BLaER1 treated with 17β-estradiol and CSF1 and Interleukin-3, amounts not matched to agents 10 nM and 100 nM (cell line): Measurements from ENCODE around the gene TBL1XR1.

Experiments used
- H3K27ac ChIP-seq, 11 experiments: shearing (Covaris generic); formaldehyde crosslinking; 2 replicates each; pipeline ENCODE4 v1.8.1; 2022
- H3K27me3 ChIP-seq, 11 experiments: shearing (Covaris generic); formaldehyde crosslinking; 2 replicates each; pipeline ENCODE4 v1.8.1; 2022
- H3K36me3 ChIP-seq, 11 experiments: shearing (Covaris generic); formaldehyde crosslinking; 2 replicates each; pipeline ENCODE4 v1.8.1; 2022
- H3K4me1 ChIP-seq, 10 experiments: shearing (Covaris generic); formaldehyde crosslinking; 2 replicates each; pipeline ENCODE4 v1.8.1; 2022
- H3K4me2 ChIP-seq, 11 experiments: shearing (Covaris generic); formaldehyde crosslinking; 2 replicates each; pipeline ENCODE4 v1.8.1; 2022
- H3K4me3 ChIP-seq, 10 experiments: shearing (Covaris generic); formaldehyde crosslinking; 2 replicates each; pipeline ENCODE4 v1.8.1; 2022
- H3K9ac ChIP-seq, 11 experiments: shearing (Covaris generic); formaldehyde crosslinking; 2 replicates each; pipeline ENCODE4 v1.8.1; 2022
- H3K9me3 ChIP-seq, 11 experiments: shearing (Covaris generic); formaldehyde crosslinking; replicated peaks in 1 of 11; 2 replicates each; pipeline ENCODE4 v1.8.1; 2022
- H4K20me1 ChIP-seq, 11 experiments: shearing (Covaris generic); formaldehyde crosslinking; 2 replicates each; pipeline ENCODE4 v1.8.1; 2022
- Cebpa-rat ChIP-seq, 11 experiments: shearing (Covaris generic); IDR thresholded peaks; 2 replicates each; pipeline ENCODE4 v1.8.1; 2022

Gene TBL1XR1

GRCh38 chr3:177201700-177202397, 4.6 kb upstream of the TBL1XR1 start:
- H3K9ac ChIP-seq = peak overlapping the region; percentile 3 to 67 (median 60); a peak in 16 of 22 replicates
- H3K4me1 ChIP-seq = peaks cover 46 to 57% (median 50%) of the 10 kb centered on the region in 10 experiments
- H3K4me3 ChIP-seq = no peak overlapping the region
- peaks cover 12 to 35% (median 26%) of the 10 kb centered on the region in 11 experiments for H3K9me3 ChIP-seq
- H3K27me3 ChIP-seq = no peaks in the 10 kb centered on the region
- H3K36me3 ChIP-seq = peaks cover 0 to 9% (median 0%) of the 10 kb centered on the region in 11 experiments; a peak in 4 of 22 replicates
- peak in 9 of 11 experiments; percentile 54 to 97 (median 86); a peak in 14 of 22 replicates for TF ChIP-seq Cebpa-rat (IDR thresholded peaks at IDR 0.05)
- H4K20me1 ChIP-seq = no peaks in the 10 kb centered on the region
- H3K4me2 ChIP-seq = peak overlapping the region; percentile 41 to 92 (median 63)
- peak overlapping the region; percentile 26 to 100 (median 100); a peak in 21 of 22 replicates for H3K27ac ChIP-seq

- Histone ChIP-seq H3K36me3 (peaks cover 0 to 13% (median 5%) of the 10 kb centered on the region in 11 experiments; a peak in 7 of 22 replicates), H3K4me2 (peak overlapping the region; percentile 75 to 93 (median 83)), H3K9me3 (peaks cover 10 to 19% (median 17%) of the 10 kb centered on the region in 11 experiments), H3K4me3 (peak overlapping the region in 2 of 10 experiments; percentile 87 to 90; a peak in 4 of 20 replicates), H4K20me1 (peaks cover 0 to 16% (median 7%) of the 10 kb centered on the region in 11 experiments; a peak in 9 of 22 replicates), H3K9ac (peak overlapping the region in 10 of 11 experiments; percentile 96 to 100 (median 100); a peak in 17 of 22 replicates), H3K27ac (peak overlapping the region in 10 of 11 experiments; percentile 97 to 100 (median 100); a peak in 21 of 22 replicates), H3K27me3 (no peaks in the 10 kb centered on the region), H3K4me1 (peaks cover 46 to 56% (median 50%) of the 10 kb centered on the region in 10 experiments)
- TF ChIP-seq Cebpa-rat (IDR thresholded peaks at IDR 0.05) = no peak
Measured at GRCh38 chr3:177199206-177199760, 2.0 kb upstream of the TBL1XR1 start.

DNA sequence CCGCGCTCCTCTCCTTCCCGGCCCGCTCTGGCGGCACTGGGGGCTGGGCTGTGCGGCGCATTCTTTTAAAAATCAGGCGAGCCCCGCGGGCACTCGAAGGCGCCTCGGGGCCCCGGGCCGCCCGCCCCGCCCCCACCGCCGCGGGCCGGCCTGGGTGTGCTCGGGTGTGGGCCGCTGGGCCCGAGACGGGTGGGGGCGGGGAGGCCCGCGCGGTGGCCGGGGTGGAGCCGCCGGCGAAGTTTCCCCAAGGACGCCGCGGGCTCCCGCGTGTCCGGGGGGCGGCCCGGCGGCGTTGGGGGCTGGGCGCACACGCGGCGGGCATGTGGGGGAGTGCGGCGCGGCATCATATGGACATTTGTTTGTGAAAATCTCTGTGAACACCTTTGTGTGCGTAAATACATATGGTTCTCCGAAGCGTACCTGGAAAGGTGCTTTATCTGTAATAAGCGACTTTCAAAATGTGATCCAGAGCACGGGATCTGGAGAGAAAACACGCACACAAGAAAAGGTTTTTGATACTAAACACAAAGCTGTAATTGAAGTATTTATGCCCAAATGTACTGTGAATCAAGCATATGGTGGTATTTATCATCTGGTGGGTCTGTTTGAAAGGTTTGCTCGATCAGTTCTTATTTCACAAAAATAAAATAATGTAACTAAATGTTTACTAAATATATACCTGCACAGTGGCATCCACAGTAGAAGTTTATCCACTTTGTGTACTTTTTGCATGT, 612 bp upstream of the TBL1XR1 start:
- Histone ChIP-seq H3K4me2 (peak overlapping the region; percentile 75 to 93 (median 83)), H4K20me1 (peaks cover 1 to 30% (median 21%) of the 10 kb centered on the region in 11 experiments; a peak in 15 of 22 replicates), H3K9ac (peak overlapping the region; percentile 96 to 100 (median 100)), H3K4me1 (peaks cover 57 to 70% (median 63%) of the 10 kb centered on the region in 10 experiments), H3K36me3 (peaks cover 0 to 19% (median 5%) of the 10 kb centered on the region in 11 experiments; a peak in 8 of 22 replicates), H3K27me3 (no peaks in the 10 kb centered on the region), H3K9me3 (peaks cover 0 to 6% (median 3%) of the 10 kb centered on the region in 11 experiments; a peak in 19 of 22 replicates), H3K27ac (peak overlapping the region; percentile 96 to 100 (median 100)), H3K4me3 (peak overlapping the region; percentile 72 to 96 (median 87))
- no peak for TF ChIP-seq Cebpa-rat (IDR thresholded peaks at IDR 0.05)

GRCh38 chr3:177196456-177197040, 734 bp downstream of the TBL1XR1 start:
- Histone ChIP-seq H3K4me3 (peak overlapping the region; percentile 72 to 96 (median 87)), H3K36me3 (peaks cover 0 to 26% (median 12%) of the 10 kb centered on the region in 11 experiments; a peak in 8 of 22 replicates), H3K9ac (peak overlapping the region; percentile 96 to 100 (median 100)), H3K4me2 (peak overlapping the region; percentile 4 to 97 (median 90); a peak in 17 of 22 replicates), H3K4me1 (peaks cover 57 to 70% (median 63%) of the 10 kb centered on the region in 10 experiments), H3K9me3 (no peaks in the 10 kb centered on the region; a peak in 1 of 22 replicates), H4K20me1 (peaks cover 15 to 43% (median 34%) of the 10 kb centered on the region in 11 experiments; a peak in 21 of 22 replicates), H3K27ac (peak overlapping the region; percentile 96 to 100 (median 100)), H3K27me3 (no peaks in the 10 kb centered on the region)
- no peak for TF ChIP-seq Cebpa-rat (IDR thresholded peaks at IDR 0.05)

DNA sequence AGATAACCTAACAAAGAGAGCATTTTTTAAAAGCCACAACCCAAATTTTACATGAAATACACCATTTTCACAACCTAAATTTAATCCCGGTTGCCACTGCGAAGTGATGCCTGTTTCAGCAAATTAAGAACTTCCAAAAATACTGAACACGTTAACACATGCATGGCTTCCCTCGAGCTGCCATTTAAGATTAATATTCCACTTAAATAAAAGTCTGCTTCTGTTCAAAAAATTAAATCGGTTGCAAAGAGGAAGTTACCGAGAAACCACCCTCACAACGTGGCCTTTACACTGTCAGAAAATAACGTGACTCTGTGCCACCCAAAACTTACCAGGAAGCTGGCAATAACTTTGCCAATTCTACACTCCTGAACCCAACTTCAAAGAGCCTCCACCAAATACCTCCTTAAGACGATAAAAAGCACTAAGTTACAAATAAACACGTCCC, 1.2 kb downstream of the TBL1XR1 start:
- no peaks in the 10 kb centered on the region for H3K27me3 ChIP-seq
- H3K4me3 ChIP-seq = peak overlapping the region; percentile 72 to 96 (median 87)
- peaks cover 20 to 48% (median 39%) of the 10 kb centered on the region in 11 experiments for H4K20me1 ChIP-seq
- no peaks in the 10 kb centered on the region; a peak in 1 of 22 replicates for H3K9me3 ChIP-seq
- peak overlapping the region; percentile 76 to 97 (median 93) for H3K4me2 ChIP-seq
- H3K4me1 ChIP-seq = peaks cover 57 to 70% (median 63%) of the 10 kb centered on the region in 10 experiments
- peaks cover 0 to 29% (median 12%) of the 10 kb centered on the region in 11 experiments; a peak in 8 of 22 replicates for H3K36me3 ChIP-seq
- H3K9ac ChIP-seq = peak overlapping the region; percentile 96 to 100 (median 100)
- TF ChIP-seq Cebpa-rat (IDR thresholded peaks at IDR 0.05) = no peak
- peak overlapping the region; percentile 96 to 100 (median 100) for H3K27ac ChIP-seq

DNA sequence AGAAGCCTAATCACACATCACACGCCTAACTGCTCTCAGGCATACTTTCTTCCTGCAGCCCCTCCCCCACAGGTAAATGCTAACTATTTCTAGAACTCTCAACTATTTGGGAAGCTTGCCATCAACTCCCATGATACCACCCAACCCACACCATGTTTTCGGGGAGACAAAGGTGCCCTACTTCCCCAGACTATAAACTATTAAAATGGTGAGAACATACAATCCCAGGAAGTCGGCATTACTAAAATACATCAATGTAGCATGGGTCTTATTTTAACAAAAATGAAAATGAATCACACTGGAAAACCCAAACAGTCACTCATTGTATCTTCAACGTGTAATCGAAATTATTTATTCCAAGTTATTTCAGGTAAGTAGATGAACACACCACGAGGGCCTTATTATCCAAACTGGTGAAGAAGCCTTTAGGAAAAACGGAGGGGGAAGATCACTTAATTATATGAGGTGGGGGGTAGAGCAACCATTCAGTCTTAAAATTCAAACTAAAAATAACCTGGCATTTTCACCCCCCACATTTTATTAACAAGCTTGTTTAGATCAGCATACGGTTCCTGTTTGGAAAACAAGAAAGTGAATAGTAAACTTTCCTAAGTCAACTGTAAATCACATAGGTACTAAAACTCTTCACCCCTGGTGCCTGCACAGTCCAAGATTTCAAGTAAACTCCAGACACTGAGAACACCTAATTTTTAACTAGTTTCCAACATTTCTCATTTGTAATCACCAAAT, 1.9 kb downstream of the TBL1XR1 start:
- H3K9me3 ChIP-seq = no peaks in the 10 kb centered on the region; a peak in 1 of 22 replicates
- peak overlapping the region; percentile 96 to 100 (median 100) for H3K27ac ChIP-seq
- TF ChIP-seq Cebpa-rat (IDR thresholded peaks at IDR 0.05) = no peak
- H3K27me3 ChIP-seq = no peaks in the 10 kb centered on the region
- H3K4me3 ChIP-seq = peak overlapping the region; percentile 72 to 96 (median 87)
- peak overlapping the region; percentile 76 to 97 (median 93) for H3K4me2 ChIP-seq
- H4K20me1 ChIP-seq = peaks cover 26 to 54% (median 46%) of the 10 kb centered on the region in 11 experiments
- H3K4me1 ChIP-seq = peaks cover 58 to 70% (median 63%) of the 10 kb centered on the region in 10 experiments
- H3K9ac ChIP-seq = peak overlapping the region; percentile 96 to 100 (median 100)
- peaks cover 0 to 35% (median 14%) of the 10 kb centered on the region in 11 experiments; a peak in 9 of 22 replicates for H3K36me3 ChIP-seq

DNA sequence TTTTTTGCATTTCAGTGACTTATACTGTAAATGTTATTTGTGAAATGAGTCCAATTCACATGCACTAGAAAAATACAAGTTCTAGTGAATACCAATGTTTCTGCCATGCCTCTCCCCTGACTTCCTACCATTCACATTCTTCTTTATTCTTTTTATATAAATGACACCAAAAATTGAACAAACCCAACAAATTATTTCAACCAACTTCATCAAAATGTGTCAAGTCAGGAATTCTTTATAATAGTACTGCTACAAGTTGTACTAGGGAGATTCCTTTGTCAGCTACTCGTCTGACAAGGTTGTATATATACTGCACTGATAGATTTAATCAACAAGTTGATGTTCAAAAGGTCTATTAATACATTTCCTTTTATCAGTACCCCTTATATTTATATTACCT, 3.0 kb downstream of the TBL1XR1 start:
- Histone ChIP-seq H4K20me1 (peaks cover 37 to 66% (median 57%) of the 10 kb centered on the region in 11 experiments), H3K27me3 (no peaks in the 10 kb centered on the region), H3K36me3 (peaks cover 0 to 47% (median 23%) of the 10 kb centered on the region in 11 experiments; a peak in 15 of 22 replicates), H3K4me3 (peak overlapping the region; percentile 72 to 96 (median 87)), H3K4me2 (peak overlapping the region; percentile 76 to 97 (median 93)), H3K4me1 (peaks cover 55 to 70% (median 61%) of the 10 kb centered on the region in 10 experiments), H3K9ac (peak overlapping the region; percentile 96 to 100 (median 100)), H3K27ac (peak overlapping the region; percentile 96 to 100 (median 100); a peak in 21 of 22 replicates), H3K9me3 (peaks cover 0 to 2% (median 0%) of the 10 kb centered on the region in 11 experiments; a peak in 2 of 22 replicates)
- TF ChIP-seq Cebpa-rat (IDR thresholded peaks at IDR 0.05) = no peak
